Sciatic nerve (tissue), 2 donors: ENCODE data around the gene LPCAT1. TPM values are rescaled to one million over a fixed set of nuclear protein-coding genes. Genes with fewer than 3 reads are reported as not detected.
A peak's percentile ranks its signal among the peaks of the same experiment; 100 is the strongest.

Experiments
- ATAC-seq: fragments of 200-7000 bp; cut with Tn5 transposase; one replicate; pipeline ENCODE4 v1.9.1; 2020; ENCODE audit warnings: mild to moderate bottlenecking, moderate library complexity
- DNase-seq: peaks from one replicate; pipeline ENCODE4 v3.0.0-alpha.2; 2020; ENCODE audit warnings: low spot score
- intact Hi-C: fragments of 100-400 bp; cut with DNase I; formaldehyde crosslinking; loops from one replicate; pipeline ENCODE4 v1.14.2; 2022
- total RNA-seq: library from RNA; stranded (reverse); fragmentation: NEBNext Ultra II Directional; extraction: Animal tissue kit (Norgen Biotek cat#: 25700); gene quantifications from one replicate; pipeline ENCODE4 v1.2.1, GENCODE V29; 2021
- donor health status: DM: no; HTN: no; CAD: no.
- donor health status: DM: no; HTN: no; CAD: no.

The LPCAT1 gene
- total RNA-seq, 1 donor from 2014 or later: 44.4 TPM

- DNase-seq: peak; percentile 54
Measured at GRCh38 chr5:1555808-1556731, 32.3 kb upstream of the LPCAT1 start.

GRCh38 chr5:1555011-1555807, 31.4 kb upstream of the LPCAT1 start:
- peak; percentile 49 for DNase-seq
- ATAC-seq: no peak
- intact Hi-C loops: no loop called here

More at GRCh38 chr5:1555808-1556731, 32.3 kb upstream of the LPCAT1 start:
- no peak for ATAC-seq
- intact Hi-C loops: no loop called here

- DNase-seq: peak; percentile 42
- ATAC-seq: no peak
- intact Hi-C loops: no loop called here
Measured at GRCh38 chr5:1554410-1554967, 30.7 kb upstream of the LPCAT1 start.

- intact Hi-C loops: no loop called here
- ATAC-seq: no peak
- DNase-seq: peak; percentile 56
Measured at GRCh38 chr5:1553539-1554409, 30.0 kb upstream of the LPCAT1 start.

GRCh38 chr5:1552521-1553255, 28.9 kb upstream of the LPCAT1 start:
- intact Hi-C loops: no loop called here
- DNase-seq (peak; percentile 87), ATAC-seq (peak; percentile 90)

- peak; percentile 51 for DNase-seq
- intact Hi-C loops: no loop called here
- ATAC-seq: no peak
Measured at GRCh38 chr5:1551426-1552301, 27.9 kb upstream of the LPCAT1 start.

GRCh38 chr5:1550287-1551076, 26.7 kb upstream of the LPCAT1 start:
- ATAC-seq (no peak), DNase-seq (peak; percentile 41)
- intact Hi-C loops: no loop called here

GRCh38 chr5:1549475-1550030, 25.8 kb upstream of the LPCAT1 start:
- DNase-seq (no peak), ATAC-seq (no peak)
- intact Hi-C loops: no loop called here

- ATAC-seq (no peak), DNase-seq (peak; percentile 34)
- intact Hi-C loops: no loop called here
Measured at GRCh38 chr5:1548702-1549474, 25.1 kb upstream of the LPCAT1 start.

- intact Hi-C loops: no loop called here
- no peak for ATAC-seq
- DNase-seq: no peak
Measured at GRCh38 chr5:1547655-1548054, 23.9 kb upstream of the LPCAT1 start.

- intact Hi-C loops: no loop called here
- DNase-seq (peak; percentile 38), ATAC-seq (no peak)
Measured at GRCh38 chr5:1547236-1547635, 23.5 kb upstream of the LPCAT1 start.

- ATAC-seq: no peak
- intact Hi-C loops: no loop called here
- DNase-seq: peak; percentile 57
Measured at GRCh38 chr5:1546556-1546955, 22.8 kb upstream of the LPCAT1 start.

- DNase-seq (no peak), ATAC-seq (no peak)
- intact Hi-C loops: no loop called here
Measured at GRCh38 chr5:1545805-1546355, 22.1 kb upstream of the LPCAT1 start.

GRCh38 chr5:1545126-1545804, 21.5 kb upstream of the LPCAT1 start:
- ATAC-seq: no peak
- intact Hi-C loops: no loop called here
- DNase-seq: peak; percentile 41
